Measurements from ENCODE around the gene POTEB2. TPM values are rescaled to one million over a fixed set of nuclear protein-coding genes. Genes with fewer than 3 reads are reported as not detected.
"Not testable (repeated sequence)": the region's sequence is repeated elsewhere in the genome, so short reads cannot be mapped to it uniquely, and the experiment has no call there.

POTEB2 gene
- not detected for total RNA-seq
- total RNA-seq (2013): not detected

- no CpG with 5 or more reads among the region's 9 CpGs for WGBS (ENCODE audit: insufficient coverage)
- not testable (repeated sequence) for ATAC-seq
Observed at GRCh38 chr15:20866214-20866613, at the start of gene POTEB2. TSS of gene POTEB2 (minus strand) at chr15:20866314. CDS start at chr15:20866281, 33 bp downstream.

GRCh38 chr15:20879916-20880315 is 13.8 kb upstream of the POTEB2 start:
- H3K27ac Mint-ChIP-seq; intact Hi-C loops (cut with micrococcal nuclease); H3K27ac ChIP-seq (ENCODE audit: low read length); H3K4me1 Mint-ChIP-seq; ATAC-seq; H3K36me3 ChIP-seq (ENCODE audit: control insufficient read depth, insufficient read depth, low read length); H3K4me3 Mint-ChIP-seq; H3K9me3 Mint-ChIP-seq; H3K27me3 Mint-ChIP-seq (ENCODE audit: low read depth in 2 of 2); H3K27me3 ChIP-seq (ENCODE audit: control insufficient read depth, insufficient read depth, low read length); H3K9me3 ChIP-seq (ENCODE audit: control insufficient read depth, insufficient read depth, low read length); DNase-seq; H3K4me3 ChIP-seq (ENCODE audit: low read length); H3K4me1 ChIP-seq (ENCODE audit: control insufficient read depth, insufficient read depth, low read length); H3K36me3 Mint-ChIP-seq: not testable (repeated sequence)
- no CpG with 5 or more reads among the region's 5 CpGs for WGBS (ENCODE audit: insufficient coverage)

More at GRCh38 chr15:20866214-20866613, at the start of gene POTEB2:
- H3K4me1 ChIP-seq (ENCODE audit: control insufficient read depth, insufficient read depth, low read length); H3K9me3 Mint-ChIP-seq; H3K4me1 Mint-ChIP-seq; H3K36me3 Mint-ChIP-seq; H3K4me3 Mint-ChIP-seq; H3K9me3 ChIP-seq (ENCODE audit: control insufficient read depth, insufficient read depth, low read length); intact Hi-C loops (cut with micrococcal nuclease); DNase-seq; H3K27ac ChIP-seq (ENCODE audit: low read length); H3K36me3 ChIP-seq (ENCODE audit: control insufficient read depth, insufficient read depth, low read length); H3K27me3 Mint-ChIP-seq (ENCODE audit: low read depth in 2 of 2); H3K27me3 ChIP-seq (ENCODE audit: control insufficient read depth, insufficient read depth, low read length); H3K27ac Mint-ChIP-seq; H3K4me3 ChIP-seq (ENCODE audit: low read length): not testable (repeated sequence)

GRCh38 chr15:20878464-20878863 is 12.3 kb upstream of the POTEB2 start:
- H3K27ac Mint-ChIP-seq; H3K27me3 Mint-ChIP-seq (ENCODE audit: low read depth in 2 of 2); H3K4me3 Mint-ChIP-seq; intact Hi-C loops (cut with micrococcal nuclease); H3K9me3 Mint-ChIP-seq; ATAC-seq; H3K9me3 ChIP-seq (ENCODE audit: control insufficient read depth, insufficient read depth, low read length); H3K27me3 ChIP-seq (ENCODE audit: control insufficient read depth, insufficient read depth, low read length); H3K36me3 Mint-ChIP-seq; H3K4me1 ChIP-seq (ENCODE audit: control insufficient read depth, insufficient read depth, low read length); H3K27ac ChIP-seq (ENCODE audit: low read length); H3K4me3 ChIP-seq (ENCODE audit: low read length); H3K36me3 ChIP-seq (ENCODE audit: control insufficient read depth, insufficient read depth, low read length); H3K4me1 Mint-ChIP-seq; DNase-seq: not testable (repeated sequence)
- 54% methylated on average over 13 of the region's 48 CpGs for WGBS (ENCODE audit: insufficient coverage)

- H3K36me3 Mint-ChIP-seq; H3K27me3 Mint-ChIP-seq (ENCODE audit: low read depth in 2 of 2); DNase-seq; H3K9me3 Mint-ChIP-seq; H3K4me3 Mint-ChIP-seq; H3K27me3 ChIP-seq (ENCODE audit: control insufficient read depth, insufficient read depth, low read length); H3K4me1 ChIP-seq (ENCODE audit: control insufficient read depth, insufficient read depth, low read length); H3K4me3 ChIP-seq (ENCODE audit: low read length); H3K27ac Mint-ChIP-seq; H3K36me3 ChIP-seq (ENCODE audit: control insufficient read depth, insufficient read depth, low read length); H3K27ac ChIP-seq (ENCODE audit: low read length); ATAC-seq; H3K9me3 ChIP-seq (ENCODE audit: control insufficient read depth, insufficient read depth, low read length); intact Hi-C loops (cut with micrococcal nuclease); H3K4me1 Mint-ChIP-seq: not testable (repeated sequence)
- no CpG with 5 or more reads among the region's 37 CpGs for WGBS (ENCODE audit: insufficient coverage)
Observed at GRCh38 chr15:20877819-20878218, 11.7 kb upstream of the POTEB2 start.
